Body of pancreas (tissue), 4 donors: ENCODE results near the gene GPRC5C.

Experiments
- POLR2A ChIP-seq, 3 donors: fragments of 450-650 bp; IDR thresholded peaks; one replicate each; pipeline ENCODE4 v1.6.1; 2016; ENCODE audit warnings: antibody characterized with exemption in 3 of 3, mild to moderate bottlenecking in 2 of 3
- TF ChIP-seq, protein P1 (sequence below), 7 experiments: fragments of 450-650 bp in 4 of 7; fragments of 200-600 bp in 3 of 7; sonication (generic) in 3 of 7; IDR thresholded peaks; one replicate each; pipeline ENCODE4 v1.5.1; 2016 to 2019; ENCODE audit warnings: antibody characterized with exemption in 7 of 7

DNA sequence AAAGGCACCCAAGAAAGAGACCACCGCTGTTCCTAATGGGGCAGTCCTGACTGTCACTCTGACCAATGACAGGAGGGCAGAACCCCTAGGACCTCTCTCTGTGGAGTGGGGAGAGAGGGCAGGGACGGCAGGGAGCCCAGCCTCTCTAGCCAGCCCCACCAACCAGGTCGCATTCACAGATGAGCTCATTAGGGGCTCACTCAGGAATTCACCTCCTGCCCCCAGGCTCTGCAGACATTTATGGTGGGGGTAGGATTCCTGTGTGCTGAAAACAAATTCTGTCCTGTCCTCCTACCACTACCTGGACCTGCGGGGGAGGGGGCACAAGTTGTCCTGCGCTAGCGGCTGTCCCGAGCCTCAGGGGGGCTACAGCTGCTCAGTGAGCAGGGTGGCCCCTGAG lies 27.7 kb upstream of the GPRC5C start:
- TF ChIP-seq, protein P1, sequence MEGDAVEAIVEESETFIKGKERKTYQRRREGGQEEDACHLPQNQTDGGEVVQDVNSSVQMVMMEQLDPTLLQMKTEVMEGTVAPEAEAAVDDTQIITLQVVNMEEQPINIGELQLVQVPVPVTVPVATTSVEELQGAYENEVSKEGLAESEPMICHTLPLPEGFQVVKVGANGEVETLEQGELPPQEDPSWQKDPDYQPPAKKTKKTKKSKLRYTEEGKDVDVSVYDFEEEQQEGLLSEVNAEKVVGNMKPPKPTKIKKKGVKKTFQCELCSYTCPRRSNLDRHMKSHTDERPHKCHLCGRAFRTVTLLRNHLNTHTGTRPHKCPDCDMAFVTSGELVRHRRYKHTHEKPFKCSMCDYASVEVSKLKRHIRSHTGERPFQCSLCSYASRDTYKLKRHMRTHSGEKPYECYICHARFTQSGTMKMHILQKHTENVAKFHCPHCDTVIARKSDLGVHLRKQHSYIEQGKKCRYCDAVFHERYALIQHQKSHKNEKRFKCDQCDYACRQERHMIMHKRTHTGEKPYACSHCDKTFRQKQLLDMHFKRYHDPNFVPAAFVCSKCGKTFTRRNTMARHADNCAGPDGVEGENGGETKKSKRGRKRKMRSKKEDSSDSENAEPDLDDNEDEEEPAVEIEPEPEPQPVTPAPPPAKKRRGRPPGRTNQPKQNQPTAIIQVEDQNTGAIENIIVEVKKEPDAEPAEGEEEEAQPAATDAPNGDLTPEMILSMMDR (IDR thresholded peaks at IDR 0.05): no peak
- no peak for TF ChIP-seq POLR2A (IDR thresholded peaks at IDR 0.05)
